T-helper 1 cell treated with Interleukin-12 subunit alpha and Interleukin-12 subunit beta and Interleukin-4 antibody, amounts not matched to agents 30 μg/mL and 1 μg/mL, for 36 hours (primary cell): Measurements from ENCODE around the gene WDFY4.

Experiments used
- H3K27ac Mint-ChIP-seq: one replicate; pipeline ENCODE4 v1.8.0; 2021; ENCODE audit warnings: mild to moderate bottlenecking, mixed read lengths
- H3K27me3 Mint-ChIP-seq: one replicate; pipeline ENCODE4 v1.8.0; 2021; ENCODE audit warnings: low read depth, mixed read lengths
- H3K36me3 Mint-ChIP-seq: one replicate; pipeline ENCODE4 v1.8.0; 2021; ENCODE audit warnings: low read depth, mixed read lengths
- H3K4me1 Mint-ChIP-seq: one replicate; pipeline ENCODE4 v1.8.0; 2021; ENCODE audit warnings: low read depth, mixed read lengths
- H3K4me3 Mint-ChIP-seq: one replicate; pipeline ENCODE4 v1.8.0; 2021; ENCODE audit warnings: mild to moderate bottlenecking, moderate library complexity, mixed read lengths
- H3K9me3 Mint-ChIP-seq: one replicate; pipeline ENCODE4 v1.8.0; 2021; ENCODE audit warnings: mixed read lengths

WDFY4 gene

DNA sequence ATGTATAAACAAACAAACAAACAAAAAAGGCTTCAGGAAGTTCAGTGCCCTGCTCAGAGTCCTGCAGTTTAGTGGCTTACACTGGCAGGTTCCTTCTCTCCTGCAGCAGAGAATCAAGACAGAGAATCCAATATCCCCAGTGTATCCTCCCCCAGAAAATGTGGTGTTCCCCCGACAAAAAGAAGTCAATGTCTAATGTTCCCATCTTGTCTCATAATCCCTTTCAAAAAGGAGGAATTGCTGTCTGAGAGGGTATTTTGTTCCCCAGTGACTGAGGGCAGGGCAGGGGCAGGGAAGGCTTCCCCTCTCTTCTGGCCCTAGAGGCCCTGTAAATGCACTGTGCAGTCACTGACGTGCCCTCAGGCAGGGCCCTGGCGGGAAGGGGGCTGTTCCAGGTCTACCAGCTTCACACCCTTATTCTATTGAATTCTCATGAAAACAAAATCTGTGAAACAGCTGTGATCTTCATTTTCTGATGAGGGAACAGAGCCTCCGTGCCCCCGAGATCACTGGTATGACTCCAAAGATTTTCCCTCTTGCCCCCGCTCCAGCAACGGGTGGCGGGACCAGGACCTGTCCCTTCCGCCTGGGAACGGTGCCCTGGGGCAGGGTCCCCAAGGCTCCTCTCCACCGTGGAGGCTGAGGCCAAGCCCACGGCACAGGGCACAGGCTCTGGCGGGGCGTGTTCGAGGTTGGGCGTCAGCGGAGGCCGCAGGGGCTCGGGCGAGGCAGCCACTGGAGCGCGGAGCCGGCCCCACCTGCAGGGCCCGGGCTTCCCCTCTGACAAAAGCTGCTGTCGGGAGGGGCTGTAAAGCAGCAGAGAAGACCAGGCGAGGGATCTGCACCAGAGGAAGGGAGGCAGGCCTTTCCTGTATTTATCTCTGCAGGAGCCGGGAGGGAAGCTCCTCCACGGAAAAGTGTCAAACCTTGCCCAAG, 13.4 kb upstream of the WDFY4 start:
- no peak overlapping the region for H3K4me3 Mint-ChIP-seq
- H3K36me3 Mint-ChIP-seq: no peaks in the 10 kb centered on the region
- no peaks in the 10 kb centered on the region for H3K4me1 Mint-ChIP-seq
- no peaks in the 10 kb centered on the region for H3K9me3 Mint-ChIP-seq
- no peaks in the 10 kb centered on the region for H3K27me3 Mint-ChIP-seq
- no peak overlapping the region for H3K27ac Mint-ChIP-seq

DNA sequence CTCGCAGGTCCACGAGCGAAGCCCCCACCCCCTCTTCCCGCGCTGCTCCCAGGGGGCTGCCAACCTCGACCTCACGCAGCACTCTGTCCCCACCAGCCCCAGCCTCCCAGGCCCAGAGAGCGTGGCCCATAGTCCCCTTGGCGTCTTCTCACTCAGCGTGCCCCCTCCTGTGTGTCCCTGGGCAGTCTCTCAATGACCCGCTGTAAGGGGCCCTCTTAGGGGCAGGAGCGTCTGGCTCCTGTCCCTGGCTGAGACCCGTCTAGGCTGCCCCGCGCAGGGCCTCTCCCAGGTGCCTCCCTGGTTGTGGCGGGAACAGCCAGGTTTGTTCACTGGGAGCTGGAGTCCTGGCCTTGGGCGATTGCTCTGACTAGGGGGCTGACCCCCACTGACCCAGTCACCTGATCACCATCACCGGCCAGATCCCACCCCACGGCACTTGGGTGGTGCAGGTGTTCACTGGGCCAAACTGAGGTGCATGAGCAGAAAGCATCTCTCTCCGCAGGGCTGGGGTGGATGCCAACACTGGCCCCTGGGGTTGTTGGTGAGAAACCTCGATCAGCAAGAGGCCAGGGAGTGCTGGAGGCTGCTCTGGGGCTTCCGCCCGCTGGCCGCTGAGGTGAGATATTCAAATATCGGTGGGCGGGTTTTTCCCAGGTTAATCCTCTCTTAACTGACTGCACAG, 12.6 kb upstream of the WDFY4 start:
- no peaks in the 10 kb centered on the region for H3K36me3 Mint-ChIP-seq
- no peaks in the 10 kb centered on the region for H3K9me3 Mint-ChIP-seq
- no peaks in the 10 kb centered on the region for H3K27me3 Mint-ChIP-seq
- H3K4me1 Mint-ChIP-seq: no peaks in the 10 kb centered on the region
- no peak overlapping the region for H3K4me3 Mint-ChIP-seq
- no peak overlapping the region for H3K27ac Mint-ChIP-seq

- H3K4me1 Mint-ChIP-seq: no peaks in the 10 kb centered on the region
- H3K27ac Mint-ChIP-seq: no peak overlapping the region
- peaks cover 4% of the 10 kb centered on the region for H3K9me3 Mint-ChIP-seq
- no peaks in the 10 kb centered on the region for H3K36me3 Mint-ChIP-seq
- no peak overlapping the region for H3K4me3 Mint-ChIP-seq
- no peaks in the 10 kb centered on the region for H3K27me3 Mint-ChIP-seq
These were observed 11.9 kb upstream of the WDFY4 start for GRCh38 chr10:48672596-48673265.

DNA sequence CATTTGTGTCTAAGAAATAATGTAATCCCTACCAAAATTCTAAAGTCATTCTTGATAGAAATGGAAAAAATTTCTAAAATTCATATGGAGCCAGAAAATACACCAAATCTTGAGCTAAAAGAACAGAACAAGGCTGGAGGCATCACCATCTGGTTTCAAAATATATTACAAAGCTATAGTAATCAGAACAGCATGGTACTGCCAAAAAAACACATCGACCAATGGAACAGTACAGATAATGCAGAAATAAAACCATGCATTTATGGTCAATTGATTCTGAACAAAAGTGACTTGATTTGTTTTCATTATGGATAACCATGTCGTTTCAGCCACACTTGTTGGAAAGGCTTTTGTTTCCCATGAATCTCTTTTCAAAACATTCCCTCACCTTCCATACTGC, 7.0 kb upstream of the WDFY4 start:
- Mint-ChIP-seq H3K36me3 (no peaks in the 10 kb centered on the region), H3K27me3 (no peaks in the 10 kb centered on the region), H3K27ac (no peak overlapping the region), H3K4me1 (no peaks in the 10 kb centered on the region), H3K9me3 (peaks cover 4% of the 10 kb centered on the region), H3K4me3 (no peak overlapping the region)

GRCh38 chr10:48678041-48678440, 6.6 kb upstream of the WDFY4 start:
- peaks cover 4% of the 10 kb centered on the region for H3K9me3 Mint-ChIP-seq
- no peak overlapping the region for H3K27ac Mint-ChIP-seq
- H3K4me1 Mint-ChIP-seq: no peaks in the 10 kb centered on the region
- H3K36me3 Mint-ChIP-seq: no peaks in the 10 kb centered on the region
- no peaks in the 10 kb centered on the region for H3K27me3 Mint-ChIP-seq
- H3K4me3 Mint-ChIP-seq: no peak overlapping the region

- no peak overlapping the region for H3K4me3 Mint-ChIP-seq
- H3K27me3 Mint-ChIP-seq: no peaks in the 10 kb centered on the region
- H3K9me3 Mint-ChIP-seq: peaks cover 4% of the 10 kb centered on the region
- H3K27ac Mint-ChIP-seq: no peak overlapping the region
- H3K4me1 Mint-ChIP-seq: no peaks in the 10 kb centered on the region
- no peaks in the 10 kb centered on the region for H3K36me3 Mint-ChIP-seq
These were observed 2.9 kb upstream of the WDFY4 start for GRCh38 chr10:48681740-48682139.

GRCh38 chr10:48682265-48682664, 2.4 kb upstream of the WDFY4 start:
- Mint-ChIP-seq H3K36me3 (no peaks in the 10 kb centered on the region), H3K4me3 (no peak overlapping the region), H3K27me3 (no peaks in the 10 kb centered on the region), H3K9me3 (peaks cover 2% of the 10 kb centered on the region), H3K27ac (no peak overlapping the region), H3K4me1 (no peaks in the 10 kb centered on the region)

- Mint-ChIP-seq H3K4me3 (no peak overlapping the region), H3K27ac (no peak overlapping the region)
These were observed 1.2 kb upstream of the WDFY4 start for GRCh38 chr10:48683424-48683823.

DNA sequence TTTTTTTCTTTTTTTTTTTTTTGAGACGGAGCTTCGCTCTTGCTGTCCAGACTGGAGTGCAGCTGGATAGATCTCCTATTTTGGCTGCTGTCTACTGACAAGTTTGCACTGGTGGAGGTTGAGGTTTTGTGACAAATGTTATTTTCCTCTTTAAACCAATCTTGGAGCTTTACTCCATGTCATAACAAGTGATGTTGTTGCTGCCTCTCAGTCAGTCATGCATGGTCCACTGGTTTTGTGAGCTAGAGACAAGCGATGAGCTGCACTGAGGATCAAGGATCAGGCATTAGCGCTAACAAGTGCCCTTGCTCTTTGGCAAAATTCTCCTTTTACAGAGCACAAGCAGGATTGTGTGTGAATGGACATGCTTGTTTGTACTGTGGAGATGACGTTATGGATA, 805 bp upstream of the WDFY4 start:
- H3K27me3 Mint-ChIP-seq: no peaks in the 10 kb centered on the region
- no peaks in the 10 kb centered on the region for H3K36me3 Mint-ChIP-seq
- no peaks in the 10 kb centered on the region for H3K9me3 Mint-ChIP-seq
- H3K4me1 Mint-ChIP-seq: no peaks in the 10 kb centered on the region
- no peak overlapping the region for H3K4me3 Mint-ChIP-seq
- no peak overlapping the region for H3K27ac Mint-ChIP-seq

More at GRCh38 chr10:48683424-48683823, 1.2 kb upstream of the WDFY4 start:
- Mint-ChIP-seq H3K27me3 (no peaks in the 10 kb centered on the region), H3K36me3 (no peaks in the 10 kb centered on the region), H3K9me3 (no peaks in the 10 kb centered on the region), H3K4me1 (no peaks in the 10 kb centered on the region)

- Mint-ChIP-seq H3K36me3 (no peaks in the 10 kb centered on the region), H3K9me3 (no peaks in the 10 kb centered on the region), H3K4me1 (no peaks in the 10 kb centered on the region), H3K27ac (no peak overlapping the region), H3K27me3 (no peaks in the 10 kb centered on the region), H3K4me3 (no peak overlapping the region)
These were observed 246 bp upstream of the WDFY4 start for GRCh38 chr10:48684463-48684791.

DNA sequence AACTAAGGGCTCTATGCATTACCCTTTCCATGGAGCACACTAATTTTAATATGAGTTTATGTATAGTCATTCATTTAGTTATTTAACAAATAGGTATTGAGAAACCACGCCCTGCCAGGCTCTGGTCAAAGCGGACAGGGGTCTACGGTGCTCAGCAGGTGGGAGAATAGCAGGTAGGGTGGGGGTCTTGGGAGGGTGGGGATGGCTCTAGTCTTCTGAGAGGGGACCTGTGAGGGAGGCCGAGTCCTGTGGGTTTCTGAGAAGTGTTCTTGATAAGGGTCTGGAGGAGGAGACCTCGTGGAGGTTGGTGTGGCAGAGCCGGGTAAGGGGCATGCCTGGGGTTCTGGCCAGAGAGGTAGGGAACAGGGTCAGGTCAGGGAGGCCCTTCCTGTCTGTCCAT, 1.1 kb downstream of the WDFY4 start:
- Mint-ChIP-seq H3K27ac (no peak overlapping the region), H3K36me3 (no peaks in the 10 kb centered on the region), H3K27me3 (no peaks in the 10 kb centered on the region), H3K4me3 (no peak overlapping the region), H3K4me1 (no peaks in the 10 kb centered on the region), H3K9me3 (no peaks in the 10 kb centered on the region)

DNA sequence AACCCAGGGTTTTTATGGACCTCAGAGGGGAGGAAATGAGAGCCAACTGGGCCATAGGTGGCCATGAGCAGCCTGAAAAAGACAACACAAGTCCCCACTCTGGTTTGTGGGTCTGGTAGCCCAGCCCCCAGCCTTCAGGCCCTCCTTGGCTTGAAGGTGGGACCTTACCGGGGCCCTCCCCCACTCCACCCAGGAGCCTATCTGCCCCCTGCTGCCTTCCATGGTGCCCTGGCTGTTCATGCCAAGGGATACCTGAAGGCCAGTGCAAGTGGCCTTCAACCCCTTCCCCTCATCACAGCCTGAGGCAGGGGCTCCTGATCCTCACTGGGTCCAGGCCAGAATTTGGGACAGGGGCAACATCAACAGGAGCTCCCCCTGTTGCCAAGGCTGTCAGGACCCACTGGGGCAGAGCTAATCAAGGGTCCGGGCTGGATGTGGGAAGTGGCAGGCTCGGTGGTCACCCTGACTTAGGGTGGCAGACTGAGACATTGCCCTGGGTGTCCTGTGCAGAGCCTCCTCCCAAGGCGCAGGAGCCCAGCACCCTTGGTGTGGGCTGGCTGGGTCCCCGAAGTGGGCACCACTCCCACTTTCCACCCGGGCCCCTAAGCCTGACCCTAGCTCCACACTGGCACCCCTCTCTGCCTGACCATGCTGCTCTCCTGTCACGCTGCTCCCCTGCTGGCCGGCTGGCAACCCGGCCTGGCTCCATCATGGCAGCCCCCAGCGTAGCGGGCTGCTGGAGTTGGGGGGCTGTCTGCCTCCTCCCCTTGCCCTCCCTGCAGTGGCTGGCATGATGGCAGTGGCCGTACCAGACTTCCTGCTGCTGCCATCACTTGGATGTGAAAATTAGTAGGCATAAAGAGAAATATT, 6.4 kb downstream of the WDFY4 start:
- Mint-ChIP-seq H3K36me3 (no peaks in the 10 kb centered on the region), H3K4me3 (no peak overlapping the region), H3K9me3 (no peaks in the 10 kb centered on the region), H3K27me3 (no peaks in the 10 kb centered on the region), H3K4me1 (no peaks in the 10 kb centered on the region), H3K27ac (no peak overlapping the region)

DNA sequence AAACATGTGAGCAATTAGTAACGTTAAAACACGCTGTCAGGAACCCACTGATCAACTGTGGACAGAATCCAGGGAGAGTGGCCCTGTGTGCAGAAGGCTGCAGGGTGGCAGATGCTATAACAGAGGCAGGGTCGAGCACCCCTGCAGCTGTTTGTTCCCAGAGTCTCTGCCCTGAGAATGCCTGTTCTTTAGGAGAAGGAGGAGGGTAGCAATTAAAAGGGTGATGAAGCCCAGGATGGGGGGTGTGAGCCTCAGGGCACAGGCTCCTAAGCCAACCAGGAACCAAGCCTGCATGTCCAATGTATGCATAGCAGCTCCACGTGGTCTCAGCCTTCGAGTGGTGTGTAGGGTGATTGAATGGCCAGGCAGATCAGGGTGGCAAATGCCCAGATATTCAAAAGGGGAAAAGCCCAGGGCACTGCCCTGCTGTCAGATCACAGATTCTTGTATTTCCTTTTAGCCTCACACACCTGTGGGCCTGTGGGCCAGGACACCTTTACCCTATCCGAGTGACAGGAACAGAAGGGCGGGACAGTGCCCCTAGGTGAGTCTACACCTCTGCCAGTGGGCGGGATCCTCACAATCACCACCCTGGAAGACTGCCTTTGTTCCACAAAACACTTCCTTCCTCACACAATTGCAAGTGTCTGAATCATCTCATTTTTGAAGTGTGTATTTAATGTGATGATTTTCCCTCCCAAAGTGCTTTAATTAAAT, 7.3 kb downstream of the WDFY4 start:
- Mint-ChIP-seq H3K9me3 (no peaks in the 10 kb centered on the region), H3K4me3 (no peak overlapping the region), H3K36me3 (no peaks in the 10 kb centered on the region), H3K27ac (no peak overlapping the region), H3K4me1 (no peaks in the 10 kb centered on the region), H3K27me3 (no peaks in the 10 kb centered on the region)

DNA sequence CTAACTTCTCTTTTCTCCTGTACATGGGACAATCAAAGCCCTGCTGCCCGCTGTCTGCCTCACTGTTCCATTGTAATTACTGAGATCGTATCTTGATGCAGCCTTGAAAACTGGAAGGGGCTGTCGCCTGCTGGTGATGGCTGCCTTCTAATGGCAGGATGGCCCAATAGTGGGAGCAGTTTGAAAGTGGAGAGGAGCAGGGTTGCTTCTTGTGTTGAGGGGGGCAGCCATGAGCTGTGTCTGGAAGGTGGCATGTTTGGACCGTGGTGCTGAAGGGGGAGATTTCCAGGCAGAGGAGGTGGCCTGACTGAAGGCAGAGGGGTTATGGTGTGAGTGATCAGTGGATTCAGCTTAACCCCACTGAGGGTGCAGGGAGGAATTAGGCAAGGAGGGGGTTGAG, 8.1 kb downstream of the WDFY4 start:
- no peaks in the 10 kb centered on the region for H3K27me3 Mint-ChIP-seq
- H3K27ac Mint-ChIP-seq: no peak overlapping the region
- no peaks in the 10 kb centered on the region for H3K9me3 Mint-ChIP-seq
- no peak overlapping the region for H3K4me3 Mint-ChIP-seq
- H3K36me3 Mint-ChIP-seq: no peaks in the 10 kb centered on the region
- H3K4me1 Mint-ChIP-seq: no peaks in the 10 kb centered on the region
